GM18520 (cell line): ENCODE results near the gene DRP2.
"Not testable (repeated sequence)": the region's sequence is repeated elsewhere in the genome, so short reads cannot be mapped to it uniquely, and the experiment has no call there.

Experiments used
- ATAC-seq: cut with Tn5 transposase; IDR thresholded peaks from one replicate; pipeline ENCODE4 v1.9.1; 2021; ENCODE audit not compliant: unreplicated experiment

Gene DRP2

DNA sequence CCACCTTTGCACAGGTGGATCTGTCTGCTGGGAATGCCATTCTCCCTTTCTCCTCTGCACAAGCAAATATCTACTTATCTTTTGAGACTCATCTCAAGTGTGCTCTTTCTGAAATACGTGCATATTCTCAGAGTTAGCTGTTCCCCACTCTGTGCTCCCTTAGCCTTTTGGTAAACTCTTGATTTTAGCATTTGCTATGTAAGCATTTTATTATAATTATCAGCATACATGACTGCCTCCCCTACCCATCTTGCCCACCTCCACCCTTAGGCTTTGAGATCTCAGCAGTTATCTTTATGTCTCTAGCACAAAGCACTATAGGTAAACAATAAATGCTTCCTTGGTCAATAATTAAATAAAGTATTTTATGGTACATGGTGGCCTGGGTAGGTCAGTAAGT, 11.5 kb downstream of the DRP2 start:
- no peak for ATAC-seq

DNA sequence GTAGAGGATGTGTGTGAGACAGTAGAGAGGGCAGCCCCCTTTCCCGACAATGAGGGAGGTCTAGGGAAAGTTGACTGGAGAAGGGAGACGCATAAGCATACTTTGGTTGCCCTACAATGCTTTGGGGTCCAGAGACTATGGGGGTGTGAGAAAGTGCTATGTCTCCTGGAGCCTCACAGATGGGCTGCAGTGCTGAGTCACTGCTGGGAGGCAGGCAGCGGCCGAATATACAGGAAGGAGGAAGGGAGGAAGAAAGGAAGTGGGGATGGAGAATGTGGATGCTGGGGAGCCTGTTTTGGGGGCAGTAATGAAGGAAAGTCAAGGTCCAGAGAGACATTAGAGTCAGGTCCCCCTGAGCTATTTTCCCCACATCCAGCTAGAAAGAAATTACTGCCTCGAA, 12.7 kb downstream of the DRP2 start:
- no peak for ATAC-seq

DNA sequence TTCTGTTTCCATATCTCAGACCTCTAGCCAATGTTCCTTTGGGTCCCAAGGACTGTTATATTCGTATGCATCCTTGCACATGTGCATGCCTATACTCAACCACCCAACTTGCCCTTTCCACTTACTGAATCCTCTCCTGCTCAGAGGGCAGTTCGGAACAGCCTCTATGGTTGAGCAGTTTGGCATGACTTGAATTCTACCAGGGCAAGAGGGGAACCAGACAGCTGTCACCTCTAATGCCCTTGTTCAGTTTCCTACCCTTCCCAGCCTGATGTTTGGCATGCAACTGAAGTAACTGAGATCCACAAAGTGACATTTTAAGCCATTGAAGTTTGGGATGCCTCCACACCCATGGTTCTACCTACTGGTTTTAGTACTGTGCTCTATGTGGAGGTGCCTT, 17.5 kb downstream of the DRP2 start:
- no peak for ATAC-seq

- ATAC-seq, result no peak
These were observed 21.9 kb downstream of the DRP2 start for GRCh38 chrX:101241531-101241930.

GRCh38 chrX:101252634-101253033, 33.0 kb downstream of the DRP2 start:
- no peak for ATAC-seq

DNA sequence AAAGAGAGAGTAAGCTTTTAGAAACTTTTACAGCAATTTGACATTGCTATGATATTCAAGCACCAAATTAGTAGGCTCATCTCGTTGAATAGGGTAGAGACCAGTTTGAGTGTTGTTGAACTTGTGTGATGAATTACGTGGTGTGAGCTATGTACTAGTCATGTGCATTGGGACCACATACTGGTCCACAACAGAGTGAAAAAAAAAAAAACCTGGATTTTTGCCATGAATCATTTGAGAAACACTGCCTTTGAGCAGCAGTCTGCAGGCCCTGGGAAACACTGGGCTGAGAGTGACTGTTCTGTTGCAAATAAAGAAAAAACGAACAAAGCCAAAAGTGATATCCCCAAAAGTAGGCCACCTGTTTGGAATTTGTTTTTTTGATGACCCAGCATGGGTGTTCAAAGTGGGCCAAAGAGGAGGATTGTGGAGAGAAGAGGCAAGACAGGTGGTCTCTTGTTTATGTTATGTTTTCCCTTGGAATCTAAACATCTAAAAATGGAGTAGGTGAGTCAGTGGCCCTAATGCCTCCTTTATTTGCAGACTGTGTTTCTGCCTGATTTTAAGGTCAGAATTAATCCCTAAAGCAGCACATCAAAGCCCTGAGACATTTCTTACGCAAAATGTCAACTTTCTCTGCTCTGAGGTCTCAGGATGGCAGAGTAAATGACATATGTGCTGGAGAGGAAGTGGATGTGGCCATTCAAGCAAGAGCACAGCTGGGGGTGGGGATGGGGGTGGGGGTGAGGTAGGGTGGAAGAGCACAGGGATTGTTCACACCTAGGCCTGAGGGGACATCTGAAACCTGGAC, 38.1 kb downstream of the DRP2 start:
- no peak for ATAC-seq

- ATAC-seq, result no peak
These were observed 38.6 kb downstream of the DRP2 start for GRCh38 chrX:101258259-101258581.

DNA sequence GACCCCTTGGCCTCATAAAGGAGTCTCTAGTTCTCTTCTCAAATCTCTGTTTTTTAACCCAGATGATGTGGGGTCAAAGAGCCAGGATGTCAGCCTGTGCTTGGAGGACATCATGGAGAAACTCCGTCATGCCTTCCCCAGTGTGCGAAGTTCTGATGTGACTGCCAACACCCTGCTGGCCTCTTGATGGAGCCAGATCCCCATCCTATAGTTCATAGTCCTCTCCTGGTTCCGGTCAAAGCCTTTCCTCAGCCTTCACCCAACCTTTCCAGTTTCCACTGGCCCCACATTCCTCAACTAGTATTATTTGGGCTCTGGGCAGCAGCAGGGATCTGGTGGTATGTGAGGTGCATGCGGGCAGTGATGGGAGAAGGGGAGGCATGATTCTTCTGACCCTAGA, 40.8 kb downstream of the DRP2 start:
- no peak for ATAC-seq

DNA sequence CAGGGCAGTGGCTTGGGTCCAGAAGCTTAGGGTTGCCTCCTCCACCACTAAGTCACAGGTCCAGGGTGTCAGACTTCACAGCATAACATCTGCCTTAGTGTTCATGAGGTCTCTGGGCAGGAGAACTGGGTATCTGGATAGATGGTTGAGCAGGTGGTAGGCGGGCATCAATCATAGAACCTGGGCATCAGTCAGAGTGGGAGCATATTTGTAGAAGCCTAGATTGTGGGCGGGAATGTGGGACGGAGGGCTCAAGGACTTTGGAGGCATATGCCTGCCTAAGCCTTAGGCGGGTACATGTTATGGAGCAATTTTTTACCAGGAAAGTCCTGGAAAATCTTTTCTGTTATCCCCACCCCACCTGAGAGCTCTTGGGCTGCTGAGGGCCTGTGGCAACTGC, 43.0 kb downstream of the DRP2 start:
- no peak for ATAC-seq

DNA sequence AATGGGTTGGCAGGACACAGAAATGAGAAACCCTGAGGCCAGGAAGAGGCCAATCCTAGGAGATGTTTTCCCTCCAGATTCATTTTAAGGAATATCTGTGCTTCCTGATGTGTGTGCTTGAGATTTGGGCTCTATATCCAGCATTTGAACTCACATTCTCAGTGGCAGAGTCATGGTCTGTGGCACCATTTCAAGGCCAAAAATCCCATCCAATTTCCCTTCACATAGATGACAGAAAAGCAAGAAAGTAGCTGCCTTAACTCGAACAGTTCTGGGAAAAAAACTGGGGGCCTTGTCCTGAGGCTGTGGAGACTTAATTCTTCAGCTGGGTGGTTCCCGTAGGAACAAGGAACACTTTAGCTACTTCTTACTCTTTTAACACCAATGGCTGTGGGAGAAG, 44.2 kb downstream of the DRP2 start:
- no peak for ATAC-seq

DNA sequence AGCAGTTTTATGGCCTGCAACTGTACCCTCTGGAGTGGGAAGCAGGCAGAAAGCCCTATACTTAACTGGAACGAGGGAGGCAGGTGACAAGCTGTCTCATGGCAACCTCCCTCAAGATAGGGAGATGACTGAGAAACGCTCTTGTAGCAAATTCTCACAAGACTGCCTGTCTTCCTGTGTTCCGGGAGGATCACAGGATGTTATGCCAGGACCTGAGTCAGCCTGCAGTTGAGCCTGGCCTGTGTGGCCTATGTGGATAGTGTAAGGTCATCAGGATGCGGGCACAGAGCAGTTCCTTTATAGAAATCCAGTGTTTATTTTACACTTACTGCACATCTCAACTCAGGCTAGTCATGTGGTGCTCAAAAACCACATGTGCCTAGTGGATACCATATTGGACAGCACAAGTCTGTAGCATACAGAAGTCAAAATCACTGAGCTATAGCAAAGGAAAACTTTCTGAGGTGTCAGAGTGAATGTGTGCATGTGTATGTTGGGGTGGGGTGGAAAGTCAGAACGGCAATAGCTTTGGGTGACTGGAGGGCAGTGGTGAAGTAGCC, 46.4 kb downstream of the DRP2 start:
- ATAC-seq, result no peak

- no peak for ATAC-seq
These were observed 54.6 kb downstream of the DRP2 start for GRCh38 chrX:101274198-101274597.

DNA sequence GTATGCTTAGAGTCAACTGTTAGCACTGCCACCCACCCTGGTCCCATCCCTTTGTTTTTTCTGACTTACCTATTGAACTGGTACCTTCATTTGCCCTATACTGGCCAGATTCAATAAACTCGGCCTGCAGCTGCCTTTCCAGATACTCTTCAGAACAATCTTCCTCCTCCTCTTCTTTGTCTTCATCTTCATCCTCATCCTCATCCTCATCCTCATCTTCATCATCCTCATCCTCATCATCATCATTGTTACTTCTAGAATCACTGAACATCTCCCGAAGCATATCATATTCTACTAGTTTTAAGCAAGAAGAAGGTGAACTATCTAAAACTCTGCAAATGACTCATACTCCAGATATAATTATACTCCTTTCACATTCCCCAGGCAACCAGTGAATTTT, 56.7 kb downstream of the DRP2 start:
- no peak for ATAC-seq

- ATAC-seq, result peak; percentile 58
These were observed 67.8 kb downstream of the DRP2 start for GRCh38 chrX:101287402-101287801.

DNA sequence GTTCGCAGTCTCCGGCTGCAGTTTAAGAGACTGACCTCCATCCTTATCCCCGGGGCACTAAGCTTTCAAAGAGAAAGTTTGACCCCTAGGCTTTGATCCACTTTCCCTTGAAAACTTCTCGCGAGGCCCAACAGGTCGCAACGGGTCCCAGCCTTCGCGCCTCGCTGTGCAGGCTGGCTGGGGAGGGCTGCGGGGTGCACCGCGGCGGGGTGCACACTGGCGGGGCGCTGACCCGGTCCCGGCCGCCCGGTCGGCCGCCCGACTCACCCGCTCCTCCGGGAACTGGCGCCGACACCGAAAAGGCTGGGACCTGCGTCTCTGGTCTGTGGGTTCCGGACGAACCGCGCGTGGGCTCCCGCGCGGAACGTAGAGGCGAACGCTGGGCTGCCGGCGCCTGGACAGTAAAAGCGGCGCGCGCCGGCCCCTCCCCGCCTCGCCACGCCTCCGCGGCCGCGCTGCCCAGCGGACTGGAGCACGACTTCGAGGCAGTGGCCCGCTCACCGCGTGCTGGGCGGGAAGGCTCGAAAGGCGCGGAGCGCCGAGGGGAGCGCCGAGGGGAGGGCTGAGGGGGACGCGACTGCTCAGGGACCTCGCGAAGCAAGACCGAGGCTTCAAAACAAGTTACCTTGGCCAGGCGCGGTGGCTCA, 71.5 kb downstream of the DRP2 start, which contains the start of gene TAF7L:
Gene TAF7L (minus strand): TSS at position 378 of the 647 bp plus-strand sequence. CDS start 3,791 bp downstream, outside the sequence.
- ATAC-seq, result no peak

GRCh38 chrX:101295603-101296002, 76.0 kb downstream of the DRP2 start:
- ATAC-seq, result not testable (repeated sequence)

DNA sequence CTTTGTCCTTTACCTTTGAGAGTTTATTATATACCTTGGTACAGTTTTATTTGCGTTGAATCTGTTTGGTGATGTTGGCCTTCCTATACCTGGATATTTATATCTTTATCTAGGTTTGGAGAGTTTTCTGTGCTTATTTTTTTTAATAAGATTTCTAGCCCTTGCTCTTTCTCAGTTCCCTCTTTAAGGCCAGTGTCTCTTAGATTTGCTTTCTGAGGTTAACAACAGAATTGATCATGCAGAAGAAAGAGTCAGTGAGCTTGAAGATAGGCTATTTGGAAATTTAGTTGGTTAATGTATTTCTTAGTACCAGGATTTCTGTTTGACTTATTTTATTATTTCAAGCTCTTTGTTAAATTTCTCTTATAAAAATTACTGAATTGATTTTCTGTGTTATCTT, 84.2 kb downstream of the DRP2 start:
- no peak for ATAC-seq
